NT2/D1 (cell line): Measurements from ENCODE around the gene TXNDC5.

Experiments used
- DNase-seq: peaks from one replicate; pipeline ENCODE4 v3.0.0-alpha.2; 2011; ENCODE audit warnings: low read depth, low spot score
- H3K27me3 ChIP-seq: 2 replicates; pipeline ENCODE4 v1.6.0; 2011; ENCODE audit warnings: mild to moderate bottlenecking; ENCODE audit not compliant: insufficient read length, insufficient read depth
- H3K36me3 ChIP-seq: 2 replicates; pipeline ENCODE4 v1.6.1; 2011; ENCODE audit warnings: mild to moderate bottlenecking, low read length, mixed read lengths; ENCODE audit not compliant: insufficient read depth, insufficient read length
- H3K4me1 ChIP-seq: 2 replicates; pipeline ENCODE4 v1.5.1; 2011; ENCODE audit not compliant: insufficient read depth, insufficient read length
- H3K4me3 ChIP-seq: 2 replicates; pipeline ENCODE4 v1.5.1; 2011; ENCODE audit warnings: low read depth; ENCODE audit not compliant: insufficient read length
- H3K9ac ChIP-seq: 2 replicates; pipeline ENCODE4 v1.6.0; 2011; ENCODE audit warnings: low read depth; ENCODE audit not compliant: insufficient read length
- H3K9me3 ChIP-seq: 2 replicates; pipeline ENCODE4 v1.5.1; 2011; ENCODE audit warnings: mild to moderate bottlenecking, low read length; ENCODE audit not compliant: insufficient read depth
- SUZ12 ChIP-seq: IDR thresholded peaks from 2 replicates; pipeline ENCODE4 v1.6.1; 2011; ENCODE audit not compliant: insufficient read length, insufficient read depth; ENCODE audit errors: extremely low read depth
- YY1 ChIP-seq: IDR thresholded peaks from 2 replicates; pipeline ENCODE4 v1.6.1; 2011; ENCODE audit not compliant: insufficient read length, insufficient read depth
- ZNF274 ChIP-seq: IDR thresholded peaks from 2 replicates; pipeline ENCODE4 v1.6.1; 2011; ENCODE audit warnings: mild to moderate bottlenecking, low read depth, low read length

Gene TXNDC5

DNA sequence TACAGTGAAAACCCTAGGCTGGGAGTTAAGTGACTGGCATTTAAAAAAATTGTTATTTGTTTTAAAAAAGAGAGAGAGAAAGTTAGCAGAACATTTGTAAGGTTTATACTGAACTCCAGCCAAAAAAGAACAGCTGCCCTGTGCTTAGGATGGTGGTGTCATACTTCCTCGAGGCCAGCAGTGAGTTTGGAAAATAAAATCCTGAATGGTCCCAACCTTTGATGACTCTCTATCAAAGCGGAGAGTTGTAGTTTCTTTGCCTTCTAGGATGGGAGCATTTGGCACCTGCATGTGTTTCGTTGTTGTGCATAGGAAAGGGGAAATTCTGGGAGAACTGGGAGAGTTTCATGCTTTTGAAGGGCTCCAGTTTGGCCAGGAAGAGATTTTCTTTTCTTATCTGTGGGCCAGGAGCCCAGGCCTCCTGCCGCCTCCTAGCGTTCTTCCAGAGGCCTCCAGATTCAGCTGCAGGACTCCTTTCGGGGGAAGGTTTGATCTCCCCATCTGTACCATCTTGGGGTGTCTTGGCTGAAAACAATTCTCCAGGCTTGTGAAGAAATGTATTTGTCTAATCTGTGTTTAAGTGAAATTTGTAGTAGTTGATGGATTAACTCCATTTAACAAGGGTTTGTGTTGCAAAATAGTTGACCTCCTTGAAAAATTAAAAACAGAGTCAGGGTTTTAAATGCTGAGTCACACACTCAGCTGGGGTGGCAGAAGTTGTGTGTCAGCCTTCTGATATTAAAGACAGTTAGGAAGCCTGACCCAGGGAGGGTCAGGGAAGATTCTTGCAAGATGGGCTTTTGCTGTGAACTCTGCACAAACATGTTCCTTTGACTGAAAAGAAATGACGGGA lies 63.4 kb downstream of the TXNDC5 start:
- Histone ChIP-seq H3K27me3 (no peaks in the 10 kb centered on the region), H3K9ac (no peak overlapping the region), H3K9me3 (peaks cover 17% of the 10 kb centered on the region), H3K4me1 (no peaks in the 10 kb centered on the region), H3K4me3 (no peak overlapping the region), H3K36me3 (no peaks in the 10 kb centered on the region)
- no peak for DNase-seq
- no peak for TF ChIP-seq ZNF274
- no peak for TF ChIP-seq YY1

- no peak overlapping the region for H3K9ac ChIP-seq
- no peaks in the 10 kb centered on the region for H3K27me3 ChIP-seq
- no peaks in the 10 kb centered on the region for H3K4me1 ChIP-seq
- DNase-seq, result no peak
- no peaks in the 10 kb centered on the region for H3K9me3 ChIP-seq
- H3K4me3 ChIP-seq, result no peak overlapping the region
- TF ChIP-seq ZNF274 (no peak), YY1 (no peak), SUZ12 (no peak)
- no peaks in the 10 kb centered on the region for H3K36me3 ChIP-seq
Measured at GRCh38 chr6:7841781-7842468, 68.7 kb downstream of the TXNDC5 start.

DNA sequence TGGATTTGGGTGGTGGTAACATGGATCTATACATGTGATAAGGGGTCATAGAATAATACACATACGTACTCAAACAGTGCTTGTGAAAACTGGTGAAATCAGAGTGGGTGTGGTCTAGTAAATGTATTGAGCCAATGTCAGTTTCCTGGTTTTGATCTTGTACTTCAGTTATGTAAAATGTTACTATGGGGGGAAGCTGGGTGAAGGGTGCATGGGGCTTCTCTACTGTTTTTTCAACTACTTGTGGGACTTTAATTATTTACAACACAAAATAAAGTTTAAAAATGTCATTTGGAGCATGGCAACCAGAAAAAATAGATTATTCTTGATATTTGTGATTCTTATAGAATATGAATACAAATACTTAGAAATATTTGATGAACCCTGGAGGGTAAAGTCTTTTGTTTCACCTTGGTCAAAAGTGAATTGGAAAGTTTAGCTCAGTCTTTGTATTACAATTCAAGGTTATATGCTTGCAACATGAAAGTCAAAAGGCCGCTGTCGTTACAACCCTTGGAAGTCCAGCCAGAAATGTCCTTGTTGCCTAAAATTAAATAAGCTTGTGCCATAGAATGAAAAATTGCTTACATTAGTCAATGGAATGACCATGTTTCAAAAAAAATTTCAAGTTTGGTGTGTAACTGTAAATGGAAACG lies 74.1 kb downstream of the TXNDC5 start:
- TF ChIP-seq SUZ12, result no peak
- no peak for TF ChIP-seq YY1
- TF ChIP-seq ZNF274, result no peak
- H3K9me3 ChIP-seq, result no peaks in the 10 kb centered on the region
- DNase-seq, result no peak
- H3K27me3 ChIP-seq, result no peaks in the 10 kb centered on the region
- no peak overlapping the region for H3K9ac ChIP-seq
- no peaks in the 10 kb centered on the region for H3K4me1 ChIP-seq
- H3K4me3 ChIP-seq, result no peak overlapping the region
- no peaks in the 10 kb centered on the region for H3K36me3 ChIP-seq

DNA sequence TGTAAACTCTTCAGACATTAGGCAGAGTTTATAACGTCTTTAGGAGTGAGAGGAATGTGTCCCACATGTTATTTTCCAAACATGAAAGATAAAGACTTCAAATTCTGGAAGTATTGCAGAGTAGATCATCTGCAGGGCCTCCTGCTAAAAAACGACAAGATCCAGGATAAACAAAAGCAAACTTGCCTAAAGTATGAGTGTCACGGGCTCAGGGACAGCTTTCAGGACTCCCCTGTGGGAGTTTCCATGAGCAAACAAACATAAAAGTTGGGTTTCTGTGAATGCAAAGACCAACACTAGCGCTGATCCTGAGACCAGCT lies 76.9 kb downstream of the TXNDC5 start:
- Histone ChIP-seq H3K4me3 (no peak overlapping the region), H3K9me3 (no peaks in the 10 kb centered on the region; the same call in 1 of the 2 replicates), H3K4me1 (no peaks in the 10 kb centered on the region), H3K36me3 (no peaks in the 10 kb centered on the region), H3K27me3 (no peaks in the 10 kb centered on the region), H3K9ac (no peak overlapping the region)
- DNase-seq, result no peak
- TF ChIP-seq ZNF274 (no peak), SUZ12 (no peak), YY1 (no peak)

DNA sequence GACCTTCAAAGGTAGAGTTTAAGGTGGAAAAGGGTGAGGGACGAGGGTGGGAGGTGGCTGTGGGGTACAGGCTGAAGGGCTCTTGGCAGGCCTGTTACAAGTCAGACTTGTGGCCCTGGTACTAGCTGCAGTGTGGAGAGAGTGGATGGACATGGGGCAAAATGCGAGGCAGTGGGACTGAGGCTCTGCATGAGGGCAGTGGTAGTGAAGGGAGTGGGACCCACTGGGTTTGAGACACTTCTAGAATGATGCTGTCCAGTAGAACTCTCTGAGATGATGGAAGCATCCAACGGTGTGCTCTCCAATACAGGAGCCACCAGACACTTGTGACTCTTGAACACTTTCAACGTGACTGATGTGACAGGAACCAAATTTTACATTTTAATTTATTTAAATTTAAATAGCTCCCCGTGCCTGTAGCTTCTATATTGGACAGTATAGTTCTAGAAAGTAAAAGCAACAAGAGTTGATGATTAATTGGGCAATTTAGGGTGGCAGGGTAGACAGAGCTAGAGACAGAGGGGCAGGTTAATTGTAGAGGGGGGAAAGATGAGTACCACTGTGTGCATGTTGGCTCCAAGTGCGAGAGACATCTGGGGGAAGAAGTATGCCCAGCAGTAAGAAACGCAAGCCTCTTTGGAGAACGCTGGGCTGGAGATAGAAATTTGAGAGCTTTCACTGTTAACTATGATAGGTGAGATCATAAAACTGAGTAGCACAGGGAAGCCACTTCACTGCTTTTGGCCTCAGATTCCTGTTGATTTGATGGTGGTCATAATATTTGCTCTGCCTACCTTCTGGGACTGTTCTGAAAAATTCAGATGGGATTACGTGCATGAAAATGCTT lies 77.5 kb downstream of the TXNDC5 start:
- no peak for DNase-seq
- H3K36me3 ChIP-seq, result no peaks in the 10 kb centered on the region
- TF ChIP-seq ZNF274, result no peak
- no peak for TF ChIP-seq YY1
- TF ChIP-seq SUZ12, result no peak

More for the DNA sequence above, 77.5 kb downstream of the TXNDC5 start:
- no peaks in the 10 kb centered on the region for H3K4me1 ChIP-seq
- no peaks in the 10 kb centered on the region; the same call in 1 of the 2 replicates for H3K9me3 ChIP-seq
- no peaks in the 10 kb centered on the region for H3K27me3 ChIP-seq
- H3K9ac ChIP-seq, result no peak overlapping the region
- no peak overlapping the region for H3K4me3 ChIP-seq
